GM10248 (cell line): Measurements from ENCODE around the gene ANKRD55.

Source experiments
- CTCF ChIA-PET: fragments of 300-600 bp; sonication (Branson Sonifier 250); formaldehyde crosslinking; extraction: SDS; loops from one replicate; lab custom pipeline; 2021; ENCODE audit warnings: antibody characterized with exemption; lab: Yijun Ruan, JAX
- POLR2A ChIA-PET: fragments of 350-650 bp; sonication (Branson Sonifier 250); formaldehyde crosslinking; extraction: SDS; loops from one replicate; lab custom pipeline; 2020; ENCODE audit warnings: antibody characterized with exemption; lab: Yijun Ruan, JAX
- DNase-seq: peaks from one replicate; pipeline ENCODE4 v3.0.0; 2012; ENCODE audit errors: extremely low spot score
- TF ChIP-seq, protein P1 (sequence below): IDR thresholded peaks from 2 replicates; pipeline ENCODE4 v1.5.1; 2012; ENCODE audit warnings: mild to moderate bottlenecking, low read depth; ENCODE audit errors: extremely low read depth, missing control alignments, control extremely low read depth

The ANKRD55 gene

DNA sequence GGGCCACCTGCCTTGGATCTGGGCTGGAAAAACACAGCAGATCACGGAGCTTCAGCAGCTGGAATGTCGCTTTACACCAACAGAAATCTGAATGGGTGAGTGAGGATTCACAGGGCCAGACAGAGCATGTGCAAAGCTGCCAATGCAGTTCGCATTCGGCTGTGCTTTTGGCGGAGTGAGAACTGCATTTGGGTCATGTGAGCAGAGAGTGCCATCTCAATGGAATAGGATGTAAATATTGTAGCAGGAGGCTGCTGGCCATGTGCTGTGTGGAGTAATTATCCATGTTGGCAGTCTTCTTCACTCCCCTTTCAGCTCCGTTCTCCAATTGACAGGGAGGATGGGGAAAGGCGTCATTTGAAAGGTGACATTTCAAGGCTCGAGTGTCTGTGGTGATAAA, at the start of gene ANKRD55:
Gene ANKRD55, minus strand, starts transcription at position 101 of the 400 bp plus-strand sequence. CDS start 417 bp downstream, outside the sequence.
- DNase-seq = no peak
- TF ChIP-seq, protein P1, sequence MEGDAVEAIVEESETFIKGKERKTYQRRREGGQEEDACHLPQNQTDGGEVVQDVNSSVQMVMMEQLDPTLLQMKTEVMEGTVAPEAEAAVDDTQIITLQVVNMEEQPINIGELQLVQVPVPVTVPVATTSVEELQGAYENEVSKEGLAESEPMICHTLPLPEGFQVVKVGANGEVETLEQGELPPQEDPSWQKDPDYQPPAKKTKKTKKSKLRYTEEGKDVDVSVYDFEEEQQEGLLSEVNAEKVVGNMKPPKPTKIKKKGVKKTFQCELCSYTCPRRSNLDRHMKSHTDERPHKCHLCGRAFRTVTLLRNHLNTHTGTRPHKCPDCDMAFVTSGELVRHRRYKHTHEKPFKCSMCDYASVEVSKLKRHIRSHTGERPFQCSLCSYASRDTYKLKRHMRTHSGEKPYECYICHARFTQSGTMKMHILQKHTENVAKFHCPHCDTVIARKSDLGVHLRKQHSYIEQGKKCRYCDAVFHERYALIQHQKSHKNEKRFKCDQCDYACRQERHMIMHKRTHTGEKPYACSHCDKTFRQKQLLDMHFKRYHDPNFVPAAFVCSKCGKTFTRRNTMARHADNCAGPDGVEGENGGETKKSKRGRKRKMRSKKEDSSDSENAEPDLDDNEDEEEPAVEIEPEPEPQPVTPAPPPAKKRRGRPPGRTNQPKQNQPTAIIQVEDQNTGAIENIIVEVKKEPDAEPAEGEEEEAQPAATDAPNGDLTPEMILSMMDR = no peak
- POLR2A ChIA-PET = no interaction called here
- CTCF ChIA-PET = interaction anchor here (1.3 to 1.8 kb wide), 2 partner anchors 32 to 36 kb away, joined by 3 to 4 read pairs; no protein-coding TSS in a partner anchor

DNA sequence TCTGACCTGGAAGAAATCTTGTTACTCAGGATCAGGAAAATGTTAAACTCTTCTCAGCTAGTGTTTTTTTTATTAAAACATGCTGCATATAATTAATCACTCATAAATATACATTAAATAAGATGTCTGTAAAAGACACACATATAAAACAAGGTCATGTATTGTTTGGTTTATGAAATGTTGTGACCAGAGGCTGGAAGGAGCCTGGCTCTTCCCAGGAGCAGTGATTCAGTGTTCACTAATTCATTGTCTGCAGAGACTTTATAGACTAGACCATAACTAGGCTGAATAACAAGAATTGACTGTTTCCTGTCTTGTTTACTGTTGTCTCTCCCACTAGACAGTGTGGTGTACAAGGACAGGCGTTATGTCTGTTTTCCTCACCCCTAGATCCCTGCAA, 49.1 kb upstream of the ANKRD55 start:
- DNase-seq = no peak
- ChIA-PET CTCF (interaction anchor here (1.3 to 2.6 kb wide), 2 partner anchors 11 to 13 kb away, joined by 3 to 14 read pairs; no protein-coding TSS in a partner anchor), POLR2A (no interaction called here)
- TF ChIP-seq, protein P1 = no peak

DNA sequence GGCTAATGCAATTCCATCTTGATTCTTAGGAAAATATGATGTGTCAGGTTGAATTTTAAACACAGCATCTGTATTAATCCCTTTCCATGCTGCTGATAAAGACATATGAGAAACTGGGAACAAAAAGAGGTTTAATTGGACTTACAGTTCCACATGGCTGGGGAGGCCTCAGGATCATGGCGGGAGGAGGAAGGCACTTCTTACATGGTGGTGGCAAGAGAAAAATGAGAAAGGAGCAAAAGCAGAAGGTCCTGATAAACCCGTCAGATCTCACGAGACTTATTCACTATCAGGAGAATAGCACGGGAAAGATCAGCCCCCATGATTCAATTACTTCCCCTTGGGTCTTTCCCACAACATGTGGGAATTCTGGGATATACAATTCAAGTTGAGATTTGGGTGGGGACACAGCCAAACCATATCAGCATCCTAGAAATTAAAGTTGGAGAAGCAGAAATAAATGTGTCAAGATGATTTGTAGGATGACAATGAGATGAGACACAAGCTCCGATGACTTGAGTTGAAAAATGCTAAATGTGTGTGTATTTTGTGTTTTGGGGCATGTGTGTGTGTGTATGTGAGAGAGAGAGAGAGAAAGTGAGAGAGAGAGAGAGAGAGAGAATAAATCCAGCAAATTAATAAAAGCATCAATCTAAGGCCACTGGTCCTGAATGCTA, 48.5 kb upstream of the ANKRD55 start:
- TF ChIP-seq, protein P1 = no peak
- ChIA-PET CTCF (interaction anchor here (2.6 kb wide), 1 partner anchor 10 kb away, joined by 14 read pairs; no protein-coding TSS in a partner anchor), POLR2A (no interaction called here)
- no peak for DNase-seq

DNA sequence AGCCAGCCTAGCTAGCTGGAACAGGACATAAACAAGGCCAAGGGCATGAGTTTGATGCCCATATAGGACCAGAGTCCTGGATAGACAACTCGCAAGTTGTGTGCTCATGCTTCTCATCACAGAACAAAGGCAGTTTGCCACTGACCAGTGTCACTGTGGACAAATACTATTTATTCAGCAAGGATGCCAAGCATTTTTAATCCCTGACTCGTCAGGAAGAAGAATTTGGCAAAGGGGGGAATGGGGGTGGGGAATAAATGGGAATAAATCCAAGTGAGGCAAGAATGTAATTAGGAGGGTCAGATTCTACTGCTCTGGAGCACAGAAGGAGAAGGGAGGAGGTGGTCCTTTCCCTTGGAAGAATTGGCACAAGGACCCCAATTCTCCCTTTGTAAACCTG, 46.8 kb upstream of the ANKRD55 start:
- ChIA-PET POLR2A (no interaction called here), CTCF (interaction anchor here (1.2 kb wide), 1 partner anchor 558 kb away, joined by 5 read pairs; no protein-coding TSS in a partner anchor)
- DNase-seq = no peak
- TF ChIP-seq, protein P1 = no peak

DNA sequence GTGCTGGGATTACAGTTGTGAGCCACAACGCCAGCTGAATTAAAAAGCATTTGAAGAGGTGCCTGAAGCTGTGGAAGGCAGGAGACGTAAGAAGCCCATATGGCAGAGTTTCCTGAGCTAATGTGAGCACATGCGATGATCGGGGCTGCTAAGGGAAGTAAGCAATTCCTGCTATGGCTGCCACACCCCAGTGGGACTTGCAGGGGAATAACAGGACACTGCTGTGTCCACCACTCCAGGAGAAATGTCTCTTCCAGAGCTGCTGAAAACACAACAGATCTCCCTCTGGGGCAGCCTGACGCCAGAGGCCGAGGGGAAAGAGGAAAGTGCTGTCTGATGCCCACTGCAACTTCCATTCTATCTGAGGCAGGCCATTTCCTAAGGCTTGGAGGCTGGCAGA, 46.2 kb upstream of the ANKRD55 start:
- DNase-seq = no peak
- TF ChIP-seq, protein P1 = no peak
- CTCF ChIA-PET = interaction anchor here (1.2 kb wide), 1 partner anchor 559 kb away, joined by 5 read pairs; no protein-coding TSS in a partner anchor
- POLR2A ChIA-PET = no interaction called here

DNA sequence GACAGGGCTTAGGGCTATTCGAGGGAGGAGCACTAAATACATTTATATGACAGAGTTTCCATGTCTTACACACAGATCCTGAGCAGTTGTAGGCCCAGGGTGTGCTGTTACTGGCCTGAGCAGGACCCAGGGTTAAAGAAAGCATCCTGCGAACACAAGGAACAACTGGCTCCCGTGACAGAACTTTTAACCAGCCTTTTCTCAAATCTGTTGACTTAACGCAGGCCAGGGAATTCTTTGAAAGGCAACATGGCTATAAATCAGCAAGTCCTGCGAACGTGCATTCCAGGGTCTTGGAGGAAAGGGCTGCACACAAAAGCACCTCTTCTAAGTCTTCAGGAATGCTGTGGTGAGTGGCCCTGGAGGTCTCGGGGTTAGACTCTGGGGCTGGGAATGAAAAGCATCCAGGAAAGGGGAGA, 45.2 kb upstream of the ANKRD55 start:
- DNase-seq = no peak
- POLR2A ChIA-PET = no interaction called here
- TF ChIP-seq, protein P1 = no peak
- CTCF ChIA-PET = interaction anchor here (1.3 kb wide), 1 partner anchor 26 kb away, joined by 3 read pairs; no protein-coding TSS in a partner anchor
